HG02970 (cell line): ENCODE data around the gene FBN1.

Source experiments
- ATAC-seq: cut with Tn5 transposase; IDR thresholded peaks from one replicate; pipeline ENCODE4 v1.9.1; 2021; ENCODE audit warnings: mild to moderate bottlenecking, moderate library complexity, moderate number of reproducible peaks; ENCODE audit not compliant: unreplicated experiment, low FRiP score

The FBN1 gene

GRCh38 chr15:48625126-48625525 lies 20.4 kb downstream of the FBN1 start:
- no peak for ATAC-seq

- ATAC-seq = no peak
These were observed 20.8 kb downstream of the FBN1 start for GRCh38 chr15:48624700-48625099.

- ATAC-seq = no peak
These were observed 22.1 kb downstream of the FBN1 start for GRCh38 chr15:48623456-48623855.

GRCh38 chr15:48622237-48622636 lies 23.3 kb downstream of the FBN1 start:
- no peak for ATAC-seq

- no peak for ATAC-seq
These were observed 26.1 kb downstream of the FBN1 start for GRCh38 chr15:48619446-48619845.

GRCh38 chr15:48617619-48618018 lies 27.9 kb downstream of the FBN1 start:
- no peak for ATAC-seq

- no peak for ATAC-seq
These were observed 29.3 kb downstream of the FBN1 start for GRCh38 chr15:48616216-48616615.

- no peak for ATAC-seq
These were observed 31.5 kb downstream of the FBN1 start for GRCh38 chr15:48614051-48614450.

- no peak for ATAC-seq
These were observed 36.0 kb downstream of the FBN1 start for GRCh38 chr15:48609486-48609885.

- ATAC-seq = no peak
These were observed 37.7 kb downstream of the FBN1 start for GRCh38 chr15:48607846-48608245.

GRCh38 chr15:48604567-48604966 lies 40.9 kb downstream of the FBN1 start:
- no peak for ATAC-seq

GRCh38 chr15:48603922-48604321 lies 41.6 kb downstream of the FBN1 start:
- ATAC-seq = no peak

- no peak for ATAC-seq
These were observed 42.4 kb downstream of the FBN1 start for GRCh38 chr15:48603123-48603500.

- no peak for ATAC-seq
These were observed 43.0 kb downstream of the FBN1 start for GRCh38 chr15:48602358-48603122.

GRCh38 chr15:48601095-48601494 lies 44.4 kb downstream of the FBN1 start:
- no peak for ATAC-seq

GRCh38 chr15:48596841-48597240 lies 48.7 kb downstream of the FBN1 start:
- no peak for ATAC-seq

GRCh38 chr15:48596415-48596814 lies 49.1 kb downstream of the FBN1 start:
- ATAC-seq = no peak

GRCh38 chr15:48595981-48596380 lies 49.5 kb downstream of the FBN1 start:
- ATAC-seq = no peak

- ATAC-seq = no peak
These were observed 52.6 kb downstream of the FBN1 start for GRCh38 chr15:48592933-48593332.

GRCh38 chr15:48592221-48592731 lies 53.2 kb downstream of the FBN1 start:
- no peak for ATAC-seq

GRCh38 chr15:48590723-48591122 lies 54.8 kb downstream of the FBN1 start:
- ATAC-seq = no peak

GRCh38 chr15:48584812-48585563 lies 60.5 kb downstream of the FBN1 start:
- ATAC-seq = no peak
